Astrocyte (in vitro differentiated cells and primary cell): ENCODE results near the gene TGFBRAP1.

Source experiments
- EZH2 ChIP-seq: IDR thresholded peaks from 2 replicates; pipeline ENCODE4 v1.6.1; 2012; ENCODE audit warnings: mild to moderate bottlenecking, low read length, inconsistent platforms; ENCODE audit not compliant: insufficient read depth
- TF ChIP-seq, protein P1 (sequence below): IDR thresholded peaks from 2 replicates; pipeline ENCODE4 v1.5.1; 2011; ENCODE audit warnings: low read depth, mild to moderate bottlenecking, inconsistent platforms, low read length, moderate library complexity; ENCODE audit not compliant: insufficient read depth

DNA sequence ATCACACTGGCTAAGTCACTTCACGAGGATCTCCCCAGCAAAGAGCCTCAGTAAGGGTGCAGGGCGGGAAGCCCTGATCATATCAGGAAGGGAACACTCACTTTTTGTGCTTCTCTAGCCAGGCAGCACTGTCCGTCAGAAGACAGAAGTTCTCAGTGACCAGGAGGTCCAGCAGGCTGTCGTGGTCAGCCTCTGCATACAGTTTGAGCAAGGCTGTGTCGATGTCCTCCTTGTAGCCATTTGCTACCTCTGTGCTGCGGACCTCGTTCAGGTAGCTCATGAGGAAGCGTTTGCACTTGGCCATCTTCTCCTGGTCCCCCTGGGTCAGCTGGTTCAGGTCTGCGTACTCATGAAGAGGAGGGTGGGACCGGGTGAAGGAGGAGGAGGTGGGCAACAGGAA, 49.3 kb downstream of the TGFBRAP1 start:
- no peak for TF ChIP-seq EZH2
- TF ChIP-seq, protein P1, sequence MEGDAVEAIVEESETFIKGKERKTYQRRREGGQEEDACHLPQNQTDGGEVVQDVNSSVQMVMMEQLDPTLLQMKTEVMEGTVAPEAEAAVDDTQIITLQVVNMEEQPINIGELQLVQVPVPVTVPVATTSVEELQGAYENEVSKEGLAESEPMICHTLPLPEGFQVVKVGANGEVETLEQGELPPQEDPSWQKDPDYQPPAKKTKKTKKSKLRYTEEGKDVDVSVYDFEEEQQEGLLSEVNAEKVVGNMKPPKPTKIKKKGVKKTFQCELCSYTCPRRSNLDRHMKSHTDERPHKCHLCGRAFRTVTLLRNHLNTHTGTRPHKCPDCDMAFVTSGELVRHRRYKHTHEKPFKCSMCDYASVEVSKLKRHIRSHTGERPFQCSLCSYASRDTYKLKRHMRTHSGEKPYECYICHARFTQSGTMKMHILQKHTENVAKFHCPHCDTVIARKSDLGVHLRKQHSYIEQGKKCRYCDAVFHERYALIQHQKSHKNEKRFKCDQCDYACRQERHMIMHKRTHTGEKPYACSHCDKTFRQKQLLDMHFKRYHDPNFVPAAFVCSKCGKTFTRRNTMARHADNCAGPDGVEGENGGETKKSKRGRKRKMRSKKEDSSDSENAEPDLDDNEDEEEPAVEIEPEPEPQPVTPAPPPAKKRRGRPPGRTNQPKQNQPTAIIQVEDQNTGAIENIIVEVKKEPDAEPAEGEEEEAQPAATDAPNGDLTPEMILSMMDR: no peak
